NCI-H128 (cell line): ENCODE measurements around the gene SLC30A3.

ENCODE experiments used
- DNase-seq: peaks from one replicate; lab custom pipeline; 2025; ENCODE audit not compliant: unreplicated experiment; lab: John Stamatoyannopoulos, UW

Gene SLC30A3

GRCh38 chr2:27208486-27209050, 54.3 kb downstream of the SLC30A3 start:
- no peak for DNase-seq

DNA sequence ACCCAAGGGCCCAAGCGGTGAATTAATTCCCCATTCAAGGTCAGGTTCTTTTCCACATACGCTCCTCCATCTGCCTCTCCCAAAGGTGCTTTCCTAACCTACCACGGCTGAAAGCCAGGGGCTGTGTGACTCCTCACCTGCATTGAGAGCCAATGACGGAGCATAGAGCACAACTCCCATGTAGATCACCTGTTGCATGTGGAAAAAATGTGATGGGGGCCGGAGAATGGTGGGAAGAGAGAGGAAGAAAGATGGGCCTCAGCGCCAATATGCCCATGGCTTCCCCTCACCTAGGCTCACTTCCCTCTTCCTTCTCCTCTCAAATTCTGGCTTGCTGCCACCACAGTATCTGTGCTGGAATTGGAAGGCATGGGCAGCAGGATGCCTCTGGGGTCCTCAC, 56.5 kb downstream of the SLC30A3 start:
- DNase-seq: no peak

GRCh38 chr2:27205206-27205605, 57.6 kb downstream of the SLC30A3 start:
- no peak for DNase-seq

GRCh38 chr2:27204566-27204965, 58.3 kb downstream of the SLC30A3 start:
- DNase-seq: no peak

GRCh38 chr2:27203741-27204140, 59.1 kb downstream of the SLC30A3 start:
- no peak for DNase-seq
